ENCODE results near the gene CNPY1. TPM values are rescaled to one million over a fixed set of nuclear protein-coding genes. Genes with fewer than 3 reads are reported as not detected.

CNPY1 gene
- total RNA-seq, 1 experiment from 2014 or later = not detected

DNA sequence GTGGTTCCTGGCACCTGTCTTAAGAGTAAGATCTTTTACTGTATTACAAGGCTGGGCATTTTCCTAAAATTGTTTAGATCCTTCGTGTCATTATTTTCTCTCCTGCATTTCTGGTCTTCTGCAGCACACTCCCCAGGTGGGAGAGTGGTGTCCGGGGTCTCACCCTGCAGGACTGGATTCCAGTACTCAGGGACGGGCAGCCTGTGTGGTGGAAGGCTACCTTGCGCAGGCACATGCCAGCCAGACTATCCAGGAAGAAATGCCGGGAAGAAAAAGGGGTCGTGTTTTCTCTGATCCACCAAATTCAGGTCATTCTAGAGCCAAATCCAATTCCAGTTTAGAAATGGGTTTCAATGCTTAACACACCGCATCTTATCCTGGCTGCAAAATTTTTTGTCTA lies 27.7 kb downstream of the CNPY1 start:
- Histone ChIP-seq H3K27ac (ENCODE audit: insufficient read length, low read depth, low read length) (no peak overlapping the region), H3K23me2 (ENCODE audit: insufficient read length, low read depth, low read length, poor library complexity, severe bottlenecking) (no peaks in the 10 kb centered on the region), H3K79me2 (ENCODE audit: insufficient read depth, low read length) (no peaks in the 10 kb centered on the region), H3K4me1 (ENCODE audit: insufficient read depth, low read length) (no peaks in the 10 kb centered on the region), H3K79me1 (ENCODE audit: insufficient read depth, low read depth, low read length, poor library complexity, severe bottlenecking) (no peaks in the 10 kb centered on the region), H2BK12ac (ENCODE audit: insufficient read length, low read depth, low read length) (no peak overlapping the region), H3K14ac (ENCODE audit: insufficient read depth, low read length) (no peak overlapping the region), H3K4me2 (ENCODE audit: insufficient read depth, insufficient read length, low read length) (no peak overlapping the region), H3K9ac (ENCODE audit: extremely low read depth, insufficient read length, low read length) (no peak overlapping the region), H4K20me1 (ENCODE audit: control insufficient read depth, insufficient read depth, insufficient read length) (no peaks in the 10 kb centered on the region), H3K56ac (ENCODE audit: insufficient read length, low read depth, low read length) (no peak overlapping the region), H3K4ac (ENCODE audit: low read depth, low read length) (no peak overlapping the region), H2BK5ac (ENCODE audit: insufficient read length, low read length) (no peak overlapping the region), H4K5ac (ENCODE audit: insufficient read length, low read depth, low read length) (no peak overlapping the region), H3K9me3 (ENCODE audit: control insufficient read depth, low read depth, low read length) (no peaks in the 10 kb centered on the region), H2BK20ac (ENCODE audit: low read depth, low read length, poor library complexity, severe bottlenecking) (no peak overlapping the region), H3T11ph (ENCODE audit: low read length) (no peak overlapping the region), H2AK5ac (ENCODE audit: insufficient read length, low read length) (no peak overlapping the region), H4K8ac (replicated peaks; ENCODE audit: insufficient read length, low read depth, low read length) (no peak overlapping the region), H3K18ac (ENCODE audit: insufficient read length, low read depth, low read length) (no peak overlapping the region), H2BK120ac (ENCODE audit: low read depth, low read length, poor library complexity, severe bottlenecking) (no peak overlapping the region), H4K91ac (ENCODE audit: insufficient read length, low read depth, low read length) (no peak overlapping the region), H2BK15ac (ENCODE audit: low read depth, low read length) (no peak overlapping the region), H2AFZ (ENCODE audit: low read length) (no peak overlapping the region), H3K23ac (ENCODE audit: insufficient read length, low read depth, low read length) (no peak overlapping the region), H3K27me3 (ENCODE audit: insufficient read depth, low read length) (peaks cover 14% of the 10 kb centered on the region)
- Mint-ChIP-seq H3K27ac (no peak overlapping the region), H3K36me3 (ENCODE audit: insufficient read depth in 1 of 3, low read depth in 3 of 3) (no peaks in the 10 kb centered on the region), H3K9me3 (no peaks in the 10 kb centered on the region; a peak in 2 of 5 replicates), H3K4me1 (no peaks in the 10 kb centered on the region), H3K27me3 (ENCODE audit: low read depth) (peaks cover 99% of the 10 kb centered on the region), H3K4me3 (no peak overlapping the region)
- no CpG with 5 or more reads among the region's 7 CpGs for WGBS (ENCODE audit: extremely low coverage, insufficient read length, low lambda C conversion rate)
- TF ChIP-seq, protein P1, sequence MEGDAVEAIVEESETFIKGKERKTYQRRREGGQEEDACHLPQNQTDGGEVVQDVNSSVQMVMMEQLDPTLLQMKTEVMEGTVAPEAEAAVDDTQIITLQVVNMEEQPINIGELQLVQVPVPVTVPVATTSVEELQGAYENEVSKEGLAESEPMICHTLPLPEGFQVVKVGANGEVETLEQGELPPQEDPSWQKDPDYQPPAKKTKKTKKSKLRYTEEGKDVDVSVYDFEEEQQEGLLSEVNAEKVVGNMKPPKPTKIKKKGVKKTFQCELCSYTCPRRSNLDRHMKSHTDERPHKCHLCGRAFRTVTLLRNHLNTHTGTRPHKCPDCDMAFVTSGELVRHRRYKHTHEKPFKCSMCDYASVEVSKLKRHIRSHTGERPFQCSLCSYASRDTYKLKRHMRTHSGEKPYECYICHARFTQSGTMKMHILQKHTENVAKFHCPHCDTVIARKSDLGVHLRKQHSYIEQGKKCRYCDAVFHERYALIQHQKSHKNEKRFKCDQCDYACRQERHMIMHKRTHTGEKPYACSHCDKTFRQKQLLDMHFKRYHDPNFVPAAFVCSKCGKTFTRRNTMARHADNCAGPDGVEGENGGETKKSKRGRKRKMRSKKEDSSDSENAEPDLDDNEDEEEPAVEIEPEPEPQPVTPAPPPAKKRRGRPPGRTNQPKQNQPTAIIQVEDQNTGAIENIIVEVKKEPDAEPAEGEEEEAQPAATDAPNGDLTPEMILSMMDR (conservative IDR thresholded peaks at IDR 0.05) = no peak
- no peak for DNase-seq

Data from H9 (cell line).